Left ventricle myocardium inferior (tissue), 1 donor: Measurements from ENCODE around the gene FILIP1L. TPM values are rescaled to one million over a fixed set of nuclear protein-coding genes. Genes with fewer than 3 reads are reported as not detected.

Experiments
- DNase-seq: peaks from one replicate; pipeline ENCODE4 v3.0.0-alpha.2; 2020
- H3K27ac ChIP-seq: fragments of 200-600 bp; replicated peaks from 2 replicates; pipeline ENCODE4 v1.8.0; 2021
- H3K27me3 ChIP-seq: fragments of 200-600 bp; 2 replicates; pipeline ENCODE4 v1.8.0; 2021; ENCODE audit warnings: low read depth
- H3K36me3 ChIP-seq: fragments of 200-600 bp; 2 replicates; pipeline ENCODE4 v1.8.0; 2021
- H3K4me1 ChIP-seq: fragments of 200-600 bp; 2 replicates; pipeline ENCODE4 v1.8.0; 2021
- H3K4me3 ChIP-seq: fragments of 200-600 bp; 2 replicates; pipeline ENCODE4 v1.8.0; 2021; ENCODE audit warnings: mild to moderate bottlenecking, moderate library complexity
- H3K9me3 ChIP-seq: fragments of 200-600 bp; replicated peaks from 2 replicates; pipeline ENCODE4 v1.8.0; 2021
- intact Hi-C: fragments of 100-400 bp; cut with micrococcal nuclease; formaldehyde crosslinking; loops from one replicate; pipeline ENCODE4 v1.11.0; 2022
- total RNA-seq: library from RNA; stranded (reverse); fragmentation: NEBNext Ultra II Directional; extraction: Animal tissue kit (Norgen Biotek cat#: 25700); gene quantifications from one replicate; pipeline ENCODE4 v1.2.1, GENCODE V29; 2021
- TF ChIP-seq, protein P1 (sequence below): fragments of 200-600 bp; IDR thresholded peaks from 2 replicates; pipeline ENCODE4 v1.8.0; 2021; ENCODE audit warnings: antibody characterized with exemption, mild to moderate bottlenecking, borderline replicate concordance
- donor health status: DM: no; HTN: yes; CAD: no; lungs with severe emphysema.

Gene FILIP1L
- total RNA-seq, 1 donor from 2014 or later = 84.9 TPM

- Histone ChIP-seq H3K4me3 (no peak overlapping the region), H3K36me3 (no peaks in the 10 kb centered on the region), H3K4me1 (peaks cover 18% of the 10 kb centered on the region), H3K27me3 (no peaks in the 10 kb centered on the region), H3K27ac (no peak overlapping the region), H3K9me3 (peaks cover 20% of the 10 kb centered on the region)
- DNase-seq = no peak
- TF ChIP-seq, protein P1, sequence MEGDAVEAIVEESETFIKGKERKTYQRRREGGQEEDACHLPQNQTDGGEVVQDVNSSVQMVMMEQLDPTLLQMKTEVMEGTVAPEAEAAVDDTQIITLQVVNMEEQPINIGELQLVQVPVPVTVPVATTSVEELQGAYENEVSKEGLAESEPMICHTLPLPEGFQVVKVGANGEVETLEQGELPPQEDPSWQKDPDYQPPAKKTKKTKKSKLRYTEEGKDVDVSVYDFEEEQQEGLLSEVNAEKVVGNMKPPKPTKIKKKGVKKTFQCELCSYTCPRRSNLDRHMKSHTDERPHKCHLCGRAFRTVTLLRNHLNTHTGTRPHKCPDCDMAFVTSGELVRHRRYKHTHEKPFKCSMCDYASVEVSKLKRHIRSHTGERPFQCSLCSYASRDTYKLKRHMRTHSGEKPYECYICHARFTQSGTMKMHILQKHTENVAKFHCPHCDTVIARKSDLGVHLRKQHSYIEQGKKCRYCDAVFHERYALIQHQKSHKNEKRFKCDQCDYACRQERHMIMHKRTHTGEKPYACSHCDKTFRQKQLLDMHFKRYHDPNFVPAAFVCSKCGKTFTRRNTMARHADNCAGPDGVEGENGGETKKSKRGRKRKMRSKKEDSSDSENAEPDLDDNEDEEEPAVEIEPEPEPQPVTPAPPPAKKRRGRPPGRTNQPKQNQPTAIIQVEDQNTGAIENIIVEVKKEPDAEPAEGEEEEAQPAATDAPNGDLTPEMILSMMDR = no peak
- intact Hi-C loops = no loop called here
These were observed 309.1 kb downstream of the FILIP1L start for GRCh38 chr3:99805160-99805559.

GRCh38 chr3:99803297-99803696 is 311.0 kb downstream of the FILIP1L start:
- TF ChIP-seq, protein P1 = no peak
- Histone ChIP-seq H3K27me3 (no peaks in the 10 kb centered on the region), H3K27ac (no peak overlapping the region), H3K4me3 (no peak overlapping the region), H3K36me3 (no peaks in the 10 kb centered on the region), H3K4me1 (peaks cover 6% of the 10 kb centered on the region), H3K9me3 (peaks cover 20% of the 10 kb centered on the region)
- intact Hi-C loops = no loop called here
- no peak for DNase-seq

- Histone ChIP-seq H3K4me1 (no peaks in the 10 kb centered on the region), H3K4me3 (no peak overlapping the region), H3K9me3 (peaks cover 5% of the 10 kb centered on the region), H3K27ac (no peak overlapping the region), H3K27me3 (no peaks in the 10 kb centered on the region), H3K36me3 (peaks cover under 1% of the 10 kb centered on the region)
- intact Hi-C loops = no loop called here
- TF ChIP-seq, protein P1 = no peak
- no peak for DNase-seq
These were observed 314.9 kb downstream of the FILIP1L start for GRCh38 chr3:99799422-99799821.

GRCh38 chr3:99795573-99795972 is 318.7 kb downstream of the FILIP1L start:
- Histone ChIP-seq H3K9me3 (no peaks in the 10 kb centered on the region), H3K27ac (no peak overlapping the region), H3K4me1 (no peaks in the 10 kb centered on the region), H3K4me3 (no peak overlapping the region), H3K27me3 (no peaks in the 10 kb centered on the region), H3K36me3 (peaks cover 4% of the 10 kb centered on the region)
- DNase-seq = no peak
- TF ChIP-seq, protein P1 = no peak
- intact Hi-C loops = no loop called here

DNA sequence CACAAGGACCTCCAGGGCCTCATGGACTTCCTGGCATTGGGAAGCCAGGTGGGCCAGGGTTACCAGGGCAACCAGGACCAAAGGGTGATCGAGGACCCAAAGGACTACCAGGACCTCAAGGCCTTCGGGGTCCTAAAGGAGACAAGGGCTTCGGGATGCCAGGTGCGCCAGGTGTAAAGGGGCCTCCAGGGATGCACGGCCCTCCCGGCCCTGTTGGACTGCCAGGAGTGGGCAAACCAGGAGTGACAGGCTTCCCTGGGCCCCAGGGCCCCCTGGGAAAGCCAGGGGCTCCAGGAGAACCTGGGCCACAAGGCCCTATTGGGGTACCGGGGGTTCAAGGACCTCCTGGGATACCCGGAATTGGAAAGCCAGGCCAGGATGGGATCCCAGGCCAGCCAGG is 319.8 kb downstream of the FILIP1L start:
- intact Hi-C loops = no loop called here
- Histone ChIP-seq H3K36me3 (peaks cover 4% of the 10 kb centered on the region), H3K9me3 (no peaks in the 10 kb centered on the region), H3K27me3 (no peaks in the 10 kb centered on the region), H3K4me3 (no peak overlapping the region), H3K4me1 (no peaks in the 10 kb centered on the region), H3K27ac (no peak overlapping the region)
- no peak for DNase-seq
- TF ChIP-seq, protein P1 = no peak
